ENCODE results near the gene INSRR. TPM values are rescaled to one million over a fixed set of nuclear protein-coding genes. Genes with fewer than 3 reads are reported as not detected.

The INSRR gene
- total and polyA plus RNA-seq, 2 of the 8 experiments (the other 6 are each of a cell fraction or from before 2014, with no cell fraction given), result 0.02 TPM; not detected in 1

GRCh38 chr1:156874142-156874541 is 15.2 kb upstream of the INSRR start:
- Histone ChIP-seq H2BK120ac (replicated peaks; ENCODE audit: low read depth, low read length) (no peak overlapping the region), H3K4ac (replicated peaks; ENCODE audit: insufficient read length, low read depth, low read length) (no peak overlapping the region), H3K18ac (ENCODE audit: extremely low read depth, low read length) (no peak overlapping the region), H3K9ac (replicated peaks in 1 of 4; ENCODE audit: extremely low read depth in 1 of 4, low read depth in 3 of 4, low read length in 3 of 4) (no peak overlapping the region), H2AK5ac (ENCODE audit: low read depth, low read length) (no peak overlapping the region), H3K14ac (ENCODE audit: insufficient read length) (no peak overlapping the region), H3K23ac (ENCODE audit: insufficient read length) (no peak overlapping the region), H2BK15ac (ENCODE audit: low read length) (peak overlapping the region; percentile 46; the same call in 1 of the 2 replicates), H2BK5ac (ENCODE audit: low read depth, low read length) (no peak overlapping the region), H3K27ac (ENCODE audit: low read depth, low read length) (no peak overlapping the region), H3K4me3 (ENCODE audit: extremely low read depth in 1 of 4, insufficient read depth in 2 of 4, low read depth in 3 of 4, low read length in 4 of 4) (no peak overlapping the region), H4K5ac (ENCODE audit: insufficient read length, low read depth, low read length) (no peak overlapping the region), H3K79me2 (ENCODE audit: control insufficient read depth in 1 of 2, insufficient read depth in 2 of 2, low read length in 2 of 2) (no peaks in the 10 kb centered on the region), H3K36me3 (ENCODE audit: control insufficient read depth in 2 of 4, insufficient read depth in 4 of 4, low read length in 3 of 4) (no peaks in the 10 kb centered on the region), H3K4me1 (replicated peaks in 1 of 4; ENCODE audit: control insufficient read depth in 3 of 4, insufficient read depth in 4 of 4, low read length in 3 of 4) (peaks cover 0 to 2% (median 1%) of the 10 kb centered on the region in 4 experiments; a peak in 4 of 7 replicates), H3K27me3 (replicated peaks in 1 of 4; ENCODE audit: control insufficient read depth in 3 of 4, extremely low read depth in 1 of 4, insufficient read depth in 3 of 4, low read length in 3 of 4) (peaks cover 0 to 37% (median 17%) of the 10 kb centered on the region in 4 experiments; a peak in 6 of 7 replicates), H3K79me1 (ENCODE audit: low read depth, low read length) (no peaks in the 10 kb centered on the region), H3K4me2 (ENCODE audit: insufficient read depth in 1 of 2, low read depth in 2 of 2, low read length in 2 of 2) (no peak overlapping the region), H4K8ac (ENCODE audit: extremely low read depth, insufficient read depth, low read length) (no peak overlapping the region; the same call in 1 of the 2 replicates), H2BK20ac (ENCODE audit: low read length) (no peak overlapping the region), H2BK12ac (ENCODE audit: low read depth, low read length) (no peak overlapping the region), H4K20me1 (replicated peaks in 1 of 2; ENCODE audit: control insufficient read depth in 1 of 2, insufficient read depth in 2 of 2, low read length in 2 of 2) (peaks cover 0 to 3% of the 10 kb centered on the region in 2 experiments), H3K23me2 (ENCODE audit: low read depth, low read length) (no peaks in the 10 kb centered on the region; the same call in 1 of the 2 replicates), H4K91ac (replicated peaks; ENCODE audit: insufficient read length, low read length) (no peak overlapping the region), H3K9me3 (ENCODE audit: insufficient read depth in 2 of 2, low read depth in 1 of 2, low read length in 1 of 2) (no peaks in the 10 kb centered on the region), H3K56ac (replicated peaks; ENCODE audit: insufficient read length, low read depth, low read length) (no peak overlapping the region), H2AFZ (ENCODE audit: low read length) (no peak overlapping the region)
- no peak for FAIRE-seq
- WGBS, 2 experiments (ENCODE audit: extremely low coverage in 1 of 2, insufficient coverage in 1 of 2, insufficient read length in 1 of 2, insufficient replicate concordance in 2 of 2, low coverage in 1 of 2, low lambda C conversion rate in 2 of 2, missing lambda C conversion rate in 1 of 2), result 73% methylated on average over 5 of the region's 5 CpGs; no CpG with 5 or more reads in 1 of the 2 experiments
- POLR2A ChIA-PET (ENCODE audit: partially characterized antibody), result interaction anchor here (1.2 to 2.1 kb wide), 5 partner anchors 8 to 108 kb away, joined by 3 to 7 read pairs (median 5); partner anchors contain the start of genes NTRK1 and PRCC
- DNase-seq (ENCODE audit: low read depth in 1 of 2, low spot score in 2 of 2), result no peak
- CTCF ChIA-PET (ENCODE audit: partially characterized antibody), result interaction anchor here (0.9 to 31.4 kb wide), 8 partner anchors 16 to 213 kb away, joined by 3 to 719 read pairs (median 14); partner anchors contain the start of genes INSRR, NTRK1 and PEAR1
- TF ChIP-seq ATF2 (IDR thresholded peaks at IDR 0.05; ENCODE audit: low read length) (no peak), FOSL1 (IDR thresholded peaks at IDR 0.05; ENCODE audit: insufficient read depth, low read depth, low read length) (no peak), SP4 (IDR thresholded peaks at IDR 0.05; ENCODE audit: low read length) (no peak), CREB1 (IDR thresholded peaks at IDR 0.05) (no peak), BRCA1 (IDR thresholded peaks at IDR 0.05; ENCODE audit: low read depth, low read length) (no peak), SAP30 (IDR thresholded peaks at IDR 0.05; ENCODE audit: insufficient read depth, insufficient replicate concordance, low read length) (no peak), RNF2 (IDR thresholded peaks at IDR 0.05; ENCODE audit: borderline replicate concordance, low read depth, low read length, missing control alignments, poor library complexity, severe bottlenecking) (no peak), CTCF (IDR thresholded peaks at IDR 0.05; ENCODE audit: control extremely low read depth in 1 of 3, insufficient read depth in 1 of 3, low read depth in 1 of 3, low read length in 3 of 3) (no peak), CHD2 (IDR thresholded peaks at IDR 0.05; ENCODE audit: low read length) (no peak)
